GM21447 (cell line): ENCODE data around the gene SERBP1.
A peak's percentile ranks its signal among the peaks of the same experiment; 100 is the strongest.
"Not testable (repeated sequence)": the region's sequence is repeated elsewhere in the genome, so short reads cannot be mapped to it uniquely, and the experiment has no call there.

Experiments
- ATAC-seq: cut with Tn5 transposase; IDR thresholded peaks from one replicate; pipeline ENCODE4 v1.9.1; 2021; ENCODE audit not compliant: unreplicated experiment

The SERBP1 gene

GRCh38 chr1:67441183-67441582 lies 11.0 kb upstream of the SERBP1 start:
- ATAC-seq: no peak

- ATAC-seq: no peak
These were observed 10.1 kb upstream of the SERBP1 start for GRCh38 chr1:67440339-67440738.

GRCh38 chr1:67439277-67440029 lies 9.3 kb upstream of the SERBP1 start:
- no peak for ATAC-seq

- ATAC-seq: no peak
These were observed 7.8 kb upstream of the SERBP1 start for GRCh38 chr1:67437961-67438360.

- ATAC-seq: no peak
These were observed 6.4 kb upstream of the SERBP1 start for GRCh38 chr1:67436511-67437055.

- ATAC-seq: no peak
These were observed 4.3 kb upstream of the SERBP1 start for GRCh38 chr1:67434491-67434890.

- no peak for ATAC-seq
These were observed 3.6 kb upstream of the SERBP1 start for GRCh38 chr1:67433837-67434236.

GRCh38 chr1:67432745-67433144 lies 2.5 kb upstream of the SERBP1 start:
- no peak for ATAC-seq

GRCh38 chr1:67431869-67432578 lies 1.8 kb upstream of the SERBP1 start:
- no peak for ATAC-seq

GRCh38 chr1:67431156-67431765 lies 1.1 kb upstream of the SERBP1 start:
- no peak for ATAC-seq

- ATAC-seq: peak; percentile 1
These were observed 459 bp downstream of the SERBP1 start for GRCh38 chr1:67429528-67430357.

- no peak for ATAC-seq
These were observed 1.1 kb downstream of the SERBP1 start for GRCh38 chr1:67429011-67429527.

GRCh38 chr1:67427947-67428346 lies 2.3 kb downstream of the SERBP1 start:
- no peak for ATAC-seq

GRCh38 chr1:67427465-67427864 lies 2.7 kb downstream of the SERBP1 start:
- no peak for ATAC-seq

GRCh38 chr1:67420835-67421492 lies 9.2 kb downstream of the SERBP1 start:
- ATAC-seq: no peak

GRCh38 chr1:67418839-67419586 lies 11.2 kb downstream of the SERBP1 start:
- ATAC-seq: no peak

GRCh38 chr1:67417733-67418132 lies 12.5 kb downstream of the SERBP1 start:
- not testable (repeated sequence) for ATAC-seq

- ATAC-seq: no peak
These were observed 15.2 kb downstream of the SERBP1 start for GRCh38 chr1:67415041-67415440.

GRCh38 chr1:67414574-67414973 lies 15.6 kb downstream of the SERBP1 start:
- ATAC-seq: no peak
